Cerebellar nuclear complex (tissue), 1 donor: Measurements from ENCODE around the gene SESN1.
"Not testable (repeated sequence)": the region's sequence is repeated elsewhere in the genome, so short reads cannot be mapped to it uniquely, and the experiment has no call there.

Source experiments
- DNase-seq, 2 experiments: peaks; one replicate each; lab custom pipeline; 2025; lab: John Stamatoyannopoulos, UW

Gene SESN1

DNA sequence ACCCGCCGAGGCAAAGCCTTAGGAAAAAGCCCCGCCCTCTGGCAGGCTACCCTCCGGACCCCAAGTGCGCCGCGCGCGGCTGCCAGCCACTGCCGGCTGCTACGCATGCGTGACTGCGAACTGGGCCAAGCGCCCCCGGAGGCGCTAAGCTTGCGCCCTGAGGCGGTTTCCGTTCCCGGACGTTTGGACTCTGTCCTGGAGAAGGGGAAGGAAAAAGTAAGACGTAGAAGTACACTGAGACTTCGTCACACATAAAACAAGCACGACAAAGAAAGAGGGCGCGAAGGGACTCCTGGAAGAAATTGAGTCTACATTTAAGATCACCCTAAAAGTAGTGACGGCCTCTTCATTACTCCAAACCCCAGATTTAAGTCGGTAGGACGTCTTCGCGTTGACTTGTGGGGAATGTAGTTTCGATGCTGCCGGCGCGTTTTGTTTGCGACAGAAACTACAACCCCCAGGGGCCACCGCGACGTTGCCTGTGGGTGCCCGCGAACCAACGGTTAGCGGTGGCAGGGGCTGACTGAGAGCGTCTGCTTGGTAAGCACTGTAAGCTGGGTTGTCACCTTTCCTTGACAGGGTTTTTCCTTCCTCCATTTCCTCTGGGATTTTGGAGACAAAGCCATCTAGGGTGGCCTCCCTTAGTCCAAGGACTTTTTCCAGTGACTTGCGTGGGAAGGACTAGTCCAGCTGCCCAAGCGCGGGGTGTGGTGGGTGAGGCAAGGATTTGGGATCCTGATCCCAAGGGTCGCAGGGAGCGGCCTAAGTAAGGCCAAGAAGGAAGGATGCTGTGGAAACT lies 589 bp upstream of the SESN1 start, which contains the start of gene CEP57L1:
TSS of gene CEP57L1 (plus strand) at position 472 of the 799 bp plus-strand sequence. CDS start 49,715 bp downstream, outside the sequence.
- peak; percentile 74 to 93 for DNase-seq

DNA sequence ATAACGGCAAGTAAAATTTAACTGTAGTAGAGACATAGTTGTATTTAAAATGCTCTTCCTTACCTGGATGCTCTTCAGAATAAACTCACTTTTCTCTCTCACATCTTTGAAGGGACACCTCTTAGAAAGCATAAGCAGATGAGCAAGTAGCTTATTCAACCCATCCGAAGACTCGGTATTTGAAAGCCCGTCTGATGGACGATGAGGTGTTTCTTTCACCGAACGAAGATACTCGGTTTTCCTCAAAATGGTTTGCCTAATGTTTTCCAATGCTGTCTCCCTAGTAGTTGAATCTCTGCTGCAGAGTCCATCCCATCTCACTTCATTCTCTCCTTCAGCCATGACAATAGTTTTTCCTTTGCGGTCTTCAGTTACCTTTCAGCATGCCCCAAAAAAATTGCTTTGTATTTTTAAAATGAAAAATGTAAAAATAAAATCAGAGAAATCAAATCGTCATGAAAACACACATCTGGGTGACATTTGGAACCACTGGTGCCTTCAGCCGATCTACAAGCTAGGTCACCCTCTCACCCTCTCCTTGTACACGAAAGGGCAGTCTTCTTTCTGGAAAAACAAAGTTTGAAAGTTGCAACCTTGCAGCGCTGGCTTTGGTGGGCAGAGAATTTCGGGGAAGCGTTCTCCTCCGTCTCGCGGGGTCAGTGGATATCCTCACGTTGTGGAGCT lies 772 bp downstream of the SESN1 start:
- no peak for DNase-seq

DNA sequence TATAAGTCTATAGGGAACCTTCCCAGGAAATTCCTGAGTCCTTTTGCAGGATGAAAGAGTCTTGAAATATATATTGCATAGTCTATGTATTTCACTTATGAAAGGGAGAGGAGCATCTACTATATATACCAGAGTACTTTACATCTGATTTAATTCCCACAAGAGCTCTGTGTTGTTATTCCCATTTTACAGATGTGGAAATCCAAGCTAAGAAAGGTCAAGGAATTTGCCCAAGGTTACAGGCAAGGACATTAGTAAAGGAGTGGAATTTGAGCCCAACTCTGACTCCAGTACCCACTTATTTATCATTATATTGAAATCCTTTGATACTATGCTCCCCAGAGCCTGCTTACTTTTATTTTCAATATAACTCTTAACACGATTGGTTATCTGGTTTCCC lies 2.6 kb downstream of the SESN1 start:
- DNase-seq: no peak

DNA sequence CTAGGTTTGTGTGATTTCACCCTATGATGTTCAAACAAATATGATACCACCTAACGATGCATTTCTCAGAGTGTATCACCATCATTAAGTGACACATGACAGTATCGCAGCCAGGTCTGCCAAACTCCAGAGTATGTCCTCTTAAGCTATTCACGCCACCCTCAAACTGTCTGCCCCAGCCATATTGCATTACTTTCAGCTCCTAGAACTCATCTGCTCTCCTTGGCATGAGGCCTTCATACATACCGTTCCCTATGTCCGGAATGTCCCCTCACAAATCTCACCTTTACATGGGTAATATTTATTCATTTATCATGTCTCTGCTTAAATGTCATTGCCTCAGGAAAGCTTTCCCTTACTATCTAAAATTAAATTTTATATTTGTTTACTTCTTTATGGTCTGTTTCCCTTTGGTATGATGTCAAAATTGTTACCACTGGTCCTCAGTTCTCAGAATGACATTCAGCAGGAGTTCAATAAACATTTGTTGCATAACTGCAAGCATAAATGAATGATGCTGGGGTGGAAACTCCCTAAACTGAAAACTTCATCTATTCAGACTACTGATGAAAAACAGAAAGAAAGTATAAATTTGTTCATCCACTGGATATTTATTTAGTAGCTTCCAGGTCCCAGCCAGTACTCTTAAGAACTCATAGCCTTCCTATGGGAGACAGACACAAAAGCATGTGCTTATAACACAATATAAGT lies 3.2 kb downstream of the SESN1 start:
- no peak for DNase-seq

DNA sequence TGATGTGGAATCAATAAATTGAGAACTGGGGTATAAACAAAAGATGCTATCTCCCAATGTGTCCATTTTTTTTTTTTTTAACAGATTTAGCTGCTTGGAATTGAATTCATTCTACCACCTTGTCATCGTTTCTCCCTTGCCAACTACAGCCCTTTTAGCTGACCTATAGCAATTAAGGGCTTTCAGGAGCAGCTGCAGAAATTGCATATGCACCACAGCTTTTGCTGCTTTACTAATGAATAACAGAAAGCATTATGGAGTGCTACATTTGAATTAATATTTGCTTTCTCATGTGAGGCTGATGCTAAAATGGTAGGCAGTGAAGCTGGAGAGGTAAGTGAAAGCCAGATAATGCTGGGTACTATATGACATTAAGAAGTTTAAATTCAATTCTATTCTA lies 5.7 kb downstream of the SESN1 start:
- no peak for DNase-seq

DNA sequence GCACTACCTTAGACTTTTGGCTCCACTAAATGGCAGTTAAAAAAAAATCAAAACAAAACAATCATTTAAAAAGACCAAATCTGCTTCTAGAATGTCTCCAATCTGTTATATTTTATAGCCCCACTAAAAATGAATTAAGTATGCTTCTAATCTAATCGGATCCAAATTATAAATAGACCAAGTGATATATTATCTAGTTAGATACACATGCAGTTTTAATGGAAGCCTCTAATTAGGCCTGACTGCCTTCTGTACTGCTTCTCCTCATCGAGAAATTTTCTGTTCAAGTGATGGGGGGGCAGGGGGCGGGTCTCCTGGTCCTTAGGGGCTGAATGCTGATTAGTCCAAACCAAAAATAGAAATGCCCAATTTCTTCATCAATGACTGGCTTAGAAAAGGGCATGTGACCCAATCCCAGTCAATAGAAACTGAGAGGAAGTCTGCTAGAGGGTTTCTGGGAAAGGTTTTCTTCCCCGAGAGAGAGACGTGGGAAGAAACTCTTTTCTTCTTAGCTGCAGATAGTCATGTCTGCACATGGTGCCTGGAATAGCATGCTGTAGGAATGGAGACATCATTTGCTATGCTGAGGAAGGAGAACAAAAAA lies 6.9 kb downstream of the SESN1 start:
- DNase-seq: no peak

DNA sequence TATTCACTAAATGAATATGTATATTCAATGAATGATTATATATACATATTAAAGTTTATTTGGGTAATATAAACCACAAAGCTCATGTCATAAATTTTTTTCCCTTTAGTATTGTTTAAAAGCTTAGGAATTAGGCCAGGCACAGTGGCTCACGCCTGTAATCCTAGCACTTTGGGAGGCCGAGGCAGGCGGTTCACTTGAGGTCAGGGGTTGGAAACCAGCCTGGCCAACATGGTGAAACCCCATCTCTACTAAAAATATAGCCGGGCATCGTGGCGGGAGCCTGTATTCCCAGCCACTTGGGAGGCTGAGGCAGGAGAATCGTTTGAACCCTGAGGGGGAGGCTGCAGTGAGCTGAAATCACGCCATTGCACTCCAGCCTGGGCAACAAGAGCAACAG lies 10.5 kb downstream of the SESN1 start:
- DNase-seq: not testable (repeated sequence)

DNA sequence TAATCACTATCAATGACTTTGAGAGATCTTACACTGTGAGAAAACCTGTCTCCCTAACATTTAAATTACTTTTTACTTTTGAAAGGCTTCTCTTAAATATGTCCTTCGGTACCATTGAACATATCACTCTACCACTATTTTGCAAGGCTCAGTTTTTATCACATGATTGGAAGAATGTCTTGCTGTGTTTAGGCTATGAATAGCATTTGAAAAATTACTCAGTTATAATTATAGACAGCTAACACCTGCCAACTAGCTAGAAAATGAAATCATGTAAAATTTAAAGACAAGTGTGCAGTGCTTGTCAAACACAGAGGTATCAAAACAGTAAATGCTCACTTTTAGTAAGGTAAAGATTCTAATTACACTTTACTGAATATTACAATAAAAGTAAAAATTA lies 11.0 kb downstream of the SESN1 start:
- no peak for DNase-seq

DNA sequence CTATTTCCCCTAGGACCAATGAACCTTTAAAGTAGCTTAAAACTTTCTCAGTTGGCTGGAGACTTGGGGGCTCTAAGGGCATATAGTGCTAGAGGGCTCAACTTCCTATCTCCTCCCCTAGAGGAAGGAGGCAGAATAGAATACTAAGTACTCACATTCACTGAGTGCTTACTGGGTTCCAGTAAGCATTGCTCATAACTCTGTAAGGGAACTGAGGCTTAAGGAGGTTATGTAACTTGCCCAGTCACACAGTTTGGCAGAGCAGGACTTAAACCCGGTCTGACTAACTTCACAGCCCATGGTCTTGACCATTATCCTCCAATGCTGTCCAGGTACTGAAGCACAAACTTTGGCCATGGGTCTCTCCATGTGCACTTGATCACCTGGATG lies 12.5 kb downstream of the SESN1 start:
- DNase-seq: no peak

DNA sequence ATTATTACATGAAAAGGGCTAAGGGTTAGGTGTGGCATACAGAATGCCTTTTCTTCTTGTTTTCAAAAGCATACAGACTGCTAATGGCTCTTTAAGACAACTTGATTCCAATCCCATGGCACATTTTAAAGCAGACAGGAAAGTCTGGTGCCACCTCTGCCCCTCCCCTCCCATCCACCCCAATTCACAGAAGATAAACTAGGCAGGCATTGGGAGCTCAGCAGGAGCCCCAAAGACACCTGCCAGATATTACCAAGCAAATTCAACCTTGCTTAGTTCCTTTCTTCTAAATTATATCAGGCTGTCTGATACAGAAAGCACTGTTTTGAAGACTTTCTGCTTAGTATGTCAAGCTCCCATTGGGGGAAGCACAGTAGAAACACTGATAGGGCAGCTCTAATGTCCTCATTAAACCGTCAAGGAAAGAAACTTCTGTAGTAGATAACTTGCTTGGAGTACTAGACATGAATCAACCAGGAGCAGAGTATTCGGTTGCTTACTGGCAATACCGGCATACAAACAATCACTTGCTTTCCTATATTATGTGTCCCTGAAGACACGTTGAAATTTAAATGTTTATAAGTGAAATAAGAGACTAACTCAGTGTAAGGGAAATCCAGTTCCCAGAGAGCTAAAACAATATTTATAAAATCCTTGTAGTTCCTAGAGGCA lies 13.0 kb downstream of the SESN1 start:
- DNase-seq: no peak

DNA sequence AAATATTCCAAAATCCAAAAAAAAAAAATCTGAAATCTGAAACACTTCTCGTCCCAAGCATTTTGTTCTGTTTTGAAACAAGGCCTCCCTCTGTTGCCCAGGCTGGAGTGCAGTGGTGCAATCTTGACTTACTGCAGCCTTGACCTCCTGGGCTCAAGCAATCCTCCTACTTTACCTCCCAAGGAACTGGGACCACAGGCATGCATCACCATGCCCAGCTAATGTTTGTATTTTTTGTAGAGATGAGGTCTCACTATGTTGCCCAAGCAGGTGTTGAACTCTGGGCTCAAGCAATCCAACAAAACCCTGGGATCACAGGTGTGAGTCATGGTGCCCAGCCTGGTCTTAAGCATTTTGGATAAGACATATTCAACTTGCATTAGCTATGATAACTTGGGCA lies 13.6 kb downstream of the SESN1 start:
- no peak for DNase-seq

DNA sequence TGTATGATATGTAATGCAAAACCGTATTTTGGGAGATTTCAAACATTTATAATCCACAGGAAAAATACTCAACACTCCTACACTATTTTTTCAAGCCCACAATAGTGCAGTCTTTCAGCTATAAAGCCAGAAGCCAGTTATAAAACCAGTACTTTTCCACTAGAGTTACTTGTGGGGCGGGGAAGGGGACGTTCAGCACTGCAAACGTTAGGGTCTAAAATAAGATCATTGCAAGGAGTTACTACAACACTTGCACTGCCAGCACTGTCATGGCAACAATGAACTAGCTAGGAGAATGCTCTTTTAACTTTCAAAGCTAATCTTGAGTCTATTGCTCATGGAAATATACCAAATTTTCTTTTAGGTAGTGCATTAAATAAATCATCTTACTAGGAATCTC lies 14.7 kb downstream of the SESN1 start:
- no peak for DNase-seq

DNA sequence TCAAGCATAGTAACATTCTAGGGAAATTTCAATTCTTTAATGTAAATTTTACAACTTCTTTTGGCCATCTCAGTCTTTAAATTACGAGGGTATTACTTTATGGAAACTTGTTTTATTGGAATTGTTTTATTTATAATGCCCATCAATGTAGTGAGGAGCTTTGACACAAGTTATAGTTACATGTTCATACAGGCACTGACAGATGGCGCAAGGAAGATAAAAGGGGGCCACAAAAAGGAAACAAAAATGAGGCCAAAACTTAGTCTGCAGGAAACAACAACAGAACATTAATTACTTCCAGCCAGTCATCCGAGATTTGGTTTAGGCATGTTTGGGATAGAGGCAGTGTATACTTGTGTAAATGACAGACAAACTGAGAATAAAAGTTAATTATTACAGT lies 18.3 kb downstream of the SESN1 start:
- no peak for DNase-seq

DNA sequence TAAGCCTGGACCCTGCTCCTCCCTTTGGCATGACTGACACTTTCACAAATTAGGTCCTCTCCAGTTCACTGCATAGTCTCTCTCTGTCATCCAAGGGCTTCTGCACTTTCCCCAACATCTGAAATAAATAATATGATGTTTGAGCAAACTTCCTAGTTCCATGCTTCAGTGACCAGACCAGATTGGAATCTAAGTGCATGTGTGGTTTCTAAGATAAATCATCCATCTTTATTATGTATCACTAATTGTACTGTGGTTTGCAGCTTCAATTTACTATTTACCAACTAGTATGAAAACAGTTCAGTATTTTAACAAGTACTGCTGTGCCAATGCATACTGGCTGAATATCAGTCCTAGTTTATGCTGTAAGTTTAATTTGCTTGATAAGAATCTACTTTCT lies 18.7 kb downstream of the SESN1 start:
- DNase-seq: no peak

DNA sequence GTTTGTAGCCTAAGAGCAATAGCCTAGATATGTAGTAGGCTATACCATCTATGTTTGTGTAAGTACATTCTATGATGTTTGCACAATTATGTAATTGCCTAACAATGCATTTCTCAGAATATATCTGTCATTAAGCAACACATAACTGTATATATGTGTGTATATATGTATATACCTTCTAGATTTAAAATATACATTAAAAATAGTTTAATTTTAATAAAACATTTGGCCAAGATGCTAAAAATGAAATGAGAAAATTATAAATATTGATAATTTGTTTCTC lies 20.6 kb downstream of the SESN1 start:
- no peak for DNase-seq

DNA sequence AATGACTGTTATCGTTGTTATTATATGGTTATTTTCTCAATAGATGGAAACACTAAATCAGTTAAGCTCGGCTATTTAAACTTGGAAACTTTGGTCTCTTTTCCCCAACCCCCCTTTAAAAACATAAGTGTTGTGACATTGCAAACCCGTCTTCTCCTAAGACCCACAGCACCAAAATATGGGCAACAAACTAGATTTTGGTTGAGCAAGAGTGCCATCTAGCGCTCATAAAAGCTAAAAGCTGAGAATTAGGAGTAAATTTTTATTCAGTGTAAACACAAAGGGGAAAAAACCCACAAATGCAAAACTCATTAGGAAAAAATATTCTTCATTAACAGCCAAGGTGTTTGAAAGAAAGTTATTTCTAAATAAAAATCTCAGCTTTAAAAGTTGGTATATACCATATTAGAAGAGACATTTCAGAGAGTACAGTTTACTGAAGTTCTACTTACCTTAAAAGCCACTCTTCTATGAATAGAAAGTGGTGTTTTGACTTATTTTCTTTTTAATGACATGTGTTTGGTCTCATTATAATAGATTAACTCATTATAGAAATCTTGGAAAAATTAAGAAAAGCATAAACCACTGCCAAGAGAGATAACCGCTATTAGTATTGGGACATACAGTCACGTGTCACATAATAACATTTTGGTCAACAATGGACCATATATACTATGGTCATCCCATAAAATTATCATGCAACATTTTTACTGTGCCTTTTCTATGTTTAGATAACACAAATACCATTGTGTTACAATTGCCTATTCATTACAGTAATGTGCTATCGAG lies 21.1 kb downstream of the SESN1 start:
- DNase-seq: peak in 1 of 2 experiments; percentile 55

DNA sequence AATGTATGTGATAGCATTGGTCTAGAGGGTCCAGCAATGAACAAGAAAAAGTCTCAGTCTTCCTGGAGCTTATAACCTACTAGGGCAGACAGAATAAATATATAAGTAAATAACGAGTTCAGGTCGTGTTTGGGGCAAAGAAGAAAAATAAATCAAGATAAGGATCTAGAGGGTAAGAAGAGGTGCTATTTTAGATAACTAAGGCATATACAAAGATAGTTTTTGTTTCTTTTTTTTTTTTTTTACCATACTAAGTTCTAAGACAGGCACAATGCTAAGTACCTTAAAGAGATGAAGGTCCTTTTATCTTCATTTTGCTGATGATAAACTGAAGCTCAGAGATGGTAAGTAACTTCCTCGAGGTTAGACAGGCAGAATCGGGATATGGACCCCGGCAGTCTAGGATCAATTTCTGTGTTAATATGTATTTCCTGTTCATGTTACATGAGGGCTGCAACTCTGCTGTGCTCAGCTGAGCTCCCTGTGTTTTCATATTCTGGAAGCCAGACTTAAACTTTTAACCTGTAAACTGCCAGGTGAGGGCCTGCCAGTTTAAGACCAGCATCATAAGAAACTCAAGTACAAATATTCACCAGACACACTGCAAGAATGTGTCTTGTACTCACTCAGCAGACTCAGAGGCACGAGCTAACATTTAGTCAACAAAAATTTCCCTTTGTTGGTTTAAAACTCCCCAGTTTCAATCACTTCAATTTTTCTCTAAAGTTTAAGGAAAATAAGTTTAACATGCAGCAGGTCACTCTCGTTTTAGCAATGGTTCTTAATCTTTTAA lies 23.3 kb downstream of the SESN1 start:
- no peak for DNase-seq

DNA sequence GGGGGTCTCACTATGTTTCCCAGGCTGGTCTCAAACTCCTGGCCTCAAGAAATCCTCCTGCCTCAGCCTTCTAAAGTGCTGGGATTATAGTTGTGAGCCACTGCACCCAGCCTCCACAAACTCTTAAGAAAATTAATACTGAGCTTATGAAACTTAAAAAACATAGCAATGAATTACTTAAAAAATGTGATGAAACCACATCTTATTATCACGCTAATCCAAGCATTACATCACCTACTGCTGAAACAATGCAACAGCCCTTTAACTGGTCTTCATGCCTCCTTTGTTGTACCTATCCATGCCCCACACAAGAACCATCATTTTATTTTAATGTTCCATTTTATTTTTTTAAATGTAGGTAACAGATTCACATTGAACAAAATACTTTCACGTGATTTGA lies 24.9 kb downstream of the SESN1 start:
- DNase-seq: no peak

DNA sequence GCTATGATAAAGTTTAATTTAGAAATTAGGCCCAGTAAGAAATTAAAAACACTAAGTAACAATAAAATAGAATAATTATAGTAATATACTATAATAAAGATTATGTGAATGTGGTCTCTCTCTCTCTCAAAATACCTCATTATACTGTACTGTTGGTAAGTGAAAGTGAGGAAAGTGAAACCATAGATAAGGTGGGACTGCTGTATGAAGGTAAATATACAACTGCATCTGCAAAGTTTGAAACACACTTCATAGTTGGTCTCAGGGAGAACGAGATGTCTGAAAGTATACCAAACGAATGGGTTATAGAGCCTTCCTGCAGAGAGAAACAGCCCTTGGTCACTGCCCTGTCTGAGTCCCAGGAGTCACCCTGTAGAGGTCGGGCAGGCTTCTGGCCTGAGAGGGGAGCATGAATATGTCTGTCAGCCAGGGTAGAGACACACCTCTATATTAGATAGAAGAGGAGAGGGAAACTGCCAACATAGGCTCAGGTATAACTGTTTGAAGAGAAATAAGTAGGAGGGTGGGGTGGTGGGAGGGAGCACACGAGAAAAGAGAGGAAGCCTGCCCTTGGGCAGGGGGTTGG lies 31.8 kb downstream of the SESN1 start:
- no peak for DNase-seq

DNA sequence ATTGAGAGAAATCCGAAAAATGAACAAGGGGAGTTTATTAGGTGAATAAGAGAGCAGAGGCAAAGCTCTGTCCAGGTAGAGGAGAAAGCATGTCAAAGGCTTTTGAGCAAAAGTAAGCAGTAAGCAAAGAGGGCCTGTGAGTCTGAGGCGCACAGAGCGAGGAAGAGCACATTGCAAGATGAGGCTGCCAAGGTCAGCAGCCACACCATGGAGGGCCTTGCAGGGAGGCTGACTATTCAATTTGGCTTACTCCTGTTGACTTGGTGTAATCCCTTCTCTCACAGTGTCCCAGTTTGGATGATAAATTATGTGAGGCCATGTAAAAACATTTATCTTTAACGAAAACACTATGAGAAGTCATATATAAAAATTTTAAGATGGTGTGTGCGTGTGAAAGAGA lies 32.4 kb downstream of the SESN1 start:
- no peak for DNase-seq
